Fibroblast of the aortic adventitia (primary cell): Measurements from ENCODE around the gene SLC16A10. TPM values are rescaled to one million over a fixed set of nuclear protein-coding genes. Genes with fewer than 3 reads are reported as not detected.

ENCODE experiments used
- DNase-seq: peaks from one replicate; pipeline ENCODE4 v3.0.0-alpha.2; 2010; ENCODE audit warnings: low read depth
- H3K4me3 ChIP-seq: 2 replicates; pipeline ENCODE4 v1.5.1; 2011; ENCODE audit warnings: low read depth, mild to moderate bottlenecking, control low read depth, low read length, moderate library complexity
- CTCF ChIP-seq: IDR thresholded peaks from 2 replicates; pipeline ENCODE4 v1.5.1; 2011; ENCODE audit warnings: mild to moderate bottlenecking, low read length, control low read depth, inconsistent platforms; ENCODE audit not compliant: insufficient read depth
- total RNA-seq: library from RNA; depleted of rRNA; stranded (reverse); fragments of >200 nt; gene quantifications from 2 replicates; pipeline ENCODE4 v1.2.3, GENCODE V29; 2012; ENCODE audit warnings: low replicate concordance

Gene SLC16A10
- total RNA-seq, 1 donor, result not detected

DNA sequence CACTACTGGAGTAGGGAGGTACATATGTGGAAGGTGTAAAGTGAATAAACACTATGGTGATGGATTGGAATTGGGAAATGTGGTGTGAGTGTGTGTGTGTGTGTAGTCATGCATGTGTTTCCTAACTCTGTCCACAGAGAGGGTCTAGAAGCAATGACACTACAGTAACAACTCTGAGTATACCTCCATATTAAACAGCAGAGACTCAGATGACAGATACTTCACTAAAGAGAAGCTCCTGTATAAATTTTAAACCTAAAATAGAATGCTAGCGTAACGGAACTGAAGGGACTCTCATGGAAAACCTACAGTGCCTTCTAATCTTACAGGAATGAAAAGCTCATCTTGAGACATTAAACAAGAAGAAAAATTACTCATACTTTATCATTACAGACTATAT lies 150.5 kb downstream of the SLC16A10 start:
- no peak for DNase-seq
- TF ChIP-seq CTCF, result no peak
- H3K4me3 ChIP-seq, result no peak overlapping the region

DNA sequence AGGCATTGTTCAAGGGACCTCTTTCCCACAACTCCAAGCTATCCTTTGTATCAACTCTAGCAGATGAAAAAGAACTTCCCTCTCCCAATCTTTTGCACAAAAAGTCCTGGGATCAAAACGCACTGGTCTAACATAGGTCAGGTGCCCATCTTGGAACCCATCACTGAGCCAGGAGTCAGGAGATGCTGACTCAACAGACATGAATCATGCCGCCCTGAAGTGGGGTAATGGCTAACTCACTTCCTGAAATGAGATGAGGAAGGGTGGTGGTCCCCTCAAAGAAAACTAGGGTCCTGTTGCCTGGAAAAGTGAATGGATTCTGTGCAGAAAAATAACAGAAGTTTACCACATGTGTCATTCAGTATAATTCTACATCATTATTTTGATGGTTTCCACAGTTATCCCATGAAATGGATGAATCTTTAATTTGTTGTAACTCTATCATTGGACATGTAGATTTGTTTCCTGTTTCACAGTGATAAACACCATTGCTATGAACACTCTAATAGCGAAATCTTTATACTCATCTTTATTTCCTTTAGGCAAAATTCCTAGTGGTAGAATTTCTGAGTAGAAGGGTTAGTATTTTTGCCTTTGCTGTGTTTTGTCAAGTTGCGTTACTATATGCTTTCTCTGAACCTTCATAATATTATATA lies 151.3 kb downstream of the SLC16A10 start:
- TF ChIP-seq CTCF, result no peak
- H3K4me3 ChIP-seq, result no peak overlapping the region
- peak; percentile 50 for DNase-seq

GRCh38 chr6:111239461-111239860 lies 152.2 kb downstream of the SLC16A10 start:
- TF ChIP-seq CTCF, result no peak
- H3K4me3 ChIP-seq, result no peak overlapping the region
- DNase-seq, result no peak

GRCh38 chr6:111242452-111242851 lies 155.1 kb downstream of the SLC16A10 start:
- H3K4me3 ChIP-seq, result no peak overlapping the region
- no peak for TF ChIP-seq CTCF
- peak; percentile 71 for DNase-seq

GRCh38 chr6:111243095-111243494 lies 155.8 kb downstream of the SLC16A10 start:
- no peak for DNase-seq
- H3K4me3 ChIP-seq, result no peak overlapping the region
- TF ChIP-seq CTCF, result no peak

GRCh38 chr6:111248789-111249188 lies 161.5 kb downstream of the SLC16A10 start:
- H3K4me3 ChIP-seq, result no peak overlapping the region
- TF ChIP-seq CTCF, result no peak
- DNase-seq, result no peak

DNA sequence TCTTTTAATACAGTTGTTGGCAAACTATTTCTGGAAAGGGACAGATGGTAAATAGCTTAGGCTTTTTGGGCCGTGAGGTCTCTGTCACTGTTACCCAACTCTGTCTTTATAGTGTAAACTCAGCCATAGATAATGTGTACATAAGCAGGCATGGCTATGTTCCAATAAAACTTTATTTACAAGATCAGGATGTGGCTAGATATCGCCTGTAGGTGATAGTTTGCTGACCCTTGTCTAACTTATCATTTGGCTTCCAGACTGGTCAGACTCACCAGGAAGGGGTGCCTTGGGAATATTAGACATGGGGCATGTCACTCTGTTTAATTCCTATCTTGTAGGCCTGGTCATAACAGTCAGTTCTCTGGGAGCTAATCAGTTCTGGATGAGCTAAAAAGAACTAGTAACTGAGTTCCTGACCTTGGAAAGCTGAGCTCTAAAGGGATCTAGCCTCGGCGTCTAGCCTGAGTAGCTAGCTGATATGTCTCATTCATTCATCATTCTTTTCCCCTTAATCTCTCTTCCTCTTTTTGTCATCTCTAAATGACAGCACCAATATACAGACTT lies 163.6 kb downstream of the SLC16A10 start:
- no peak for DNase-seq
- TF ChIP-seq CTCF, result no peak

More for the DNA sequence above, 163.6 kb downstream of the SLC16A10 start:
- no peak overlapping the region for H3K4me3 ChIP-seq
